ENCODE results near the gene CES4A. TPM values are rescaled to one million over a fixed set of nuclear protein-coding genes. Genes with fewer than 3 reads are reported as not detected.

Gene CES4A
- polyA plus RNA-seq, 1 donor (not counting 4 experiments of a cell fraction or from before 2014, with no cell fraction given): 6.6 TPM

- no peak overlapping the region for H3K4me3 ChIP-seq (ENCODE audit: control insufficient read depth in 2 of 3, extremely low read depth in 1 of 3, insufficient read depth in 2 of 3, low read depth in 1 of 3, low read length in 3 of 3)
Measured at GRCh38 chr16:66996324-66996982, 8.1 kb downstream of the CES4A start.

GRCh38 chr16:66996983-66997358, 8.6 kb downstream of the CES4A start:
- Histone ChIP-seq H3K4me2 (ENCODE audit: control insufficient read depth, extremely low read depth, insufficient read depth, low read depth, low read length) (no peak overlapping the region), H2AFZ (ENCODE audit: control insufficient read depth, low read length) (no peak overlapping the region), H3K27me3 (ENCODE audit: control insufficient read depth, extremely low read depth, insufficient read depth, low read length) (no peaks in the 10 kb centered on the region), H3K4me1 (ENCODE audit: control insufficient read depth, extremely low read depth, insufficient read depth, low read length) (peaks cover 8% of the 10 kb centered on the region), H3K27ac (ENCODE audit: control insufficient read depth, insufficient read depth, low read length) (no peak overlapping the region), H3K4me3 (ENCODE audit: control insufficient read depth in 2 of 3, extremely low read depth in 1 of 3, insufficient read depth in 2 of 3, low read depth in 1 of 3, low read length in 3 of 3) (no peak overlapping the region), H3K9me3 (ENCODE audit: control insufficient read depth, low read depth, low read length) (no peaks in the 10 kb centered on the region), H4K20me1 (ENCODE audit: control insufficient read depth, extremely low read depth, insufficient read depth, low read length) (no peaks in the 10 kb centered on the region), H3K9me1 (ENCODE audit: control insufficient read depth, extremely low read depth, insufficient read depth, low read length) (no peaks in the 10 kb centered on the region), H3K79me2 (ENCODE audit: control insufficient read depth, insufficient read depth, low read length) (no peaks in the 10 kb centered on the region), H3K36me3 (ENCODE audit: control insufficient read depth in 2 of 2, extremely low read depth in 1 of 2, insufficient read depth in 2 of 2, low read length in 2 of 2) (no peaks in the 10 kb centered on the region), H3K9ac (ENCODE audit: control insufficient read depth, extremely low read depth, insufficient read depth, low read length) (no peak overlapping the region)
- DNase-seq (ENCODE audit: low read depth, low spot score) (no peak), FAIRE-seq (no peak)
- dilution Hi-C loops (cut with MboI; ENCODE audit: extremely low pct_ligation_motif_present, low sequenced_read_pairs): no loop called here
- TF ChIP-seq CTCF (optimal IDR thresholded peaks at IDR 0.05 in 1 of 3, IDR thresholded peaks at IDR 0.05 in 1 of 3, conservative IDR thresholded peaks at IDR 0.05 in 1 of 3; ENCODE audit: extremely low read depth in 1 of 3, insufficient read depth in 2 of 3, low read length in 3 of 3) (no peak), EZH2 (IDR thresholded peaks at IDR 0.05; ENCODE audit: low read length) (no peak)

More at GRCh38 chr16:66996324-66996982, 8.1 kb downstream of the CES4A start:
- H3K9me3 ChIP-seq (ENCODE audit: control insufficient read depth, low read depth, low read length): no peaks in the 10 kb centered on the region
- H2AFZ ChIP-seq (ENCODE audit: control insufficient read depth, low read length): no peak overlapping the region
- H3K9ac ChIP-seq (ENCODE audit: control insufficient read depth, extremely low read depth, insufficient read depth, low read length): no peak overlapping the region
- no peak overlapping the region for H3K4me2 ChIP-seq (ENCODE audit: control insufficient read depth, extremely low read depth, insufficient read depth, low read depth, low read length)
- TF ChIP-seq EZH2 (IDR thresholded peaks at IDR 0.05; ENCODE audit: low read length): no peak
- no peak for TF ChIP-seq CTCF (optimal IDR thresholded peaks at IDR 0.05 in 1 of 3, IDR thresholded peaks at IDR 0.05 in 1 of 3, conservative IDR thresholded peaks at IDR 0.05 in 1 of 3; ENCODE audit: extremely low read depth in 1 of 3, insufficient read depth in 2 of 3, low read length in 3 of 3)
- no peaks in the 10 kb centered on the region for H4K20me1 ChIP-seq (ENCODE audit: control insufficient read depth, extremely low read depth, insufficient read depth, low read length)
- dilution Hi-C loops (cut with MboI; ENCODE audit: extremely low pct_ligation_motif_present, low sequenced_read_pairs): no loop called here
- peaks cover 8% of the 10 kb centered on the region for H3K4me1 ChIP-seq (ENCODE audit: control insufficient read depth, extremely low read depth, insufficient read depth, low read length)
- H3K27ac ChIP-seq (ENCODE audit: control insufficient read depth, insufficient read depth, low read length): no peak overlapping the region
- FAIRE-seq (no peak), DNase-seq (ENCODE audit: low read depth, low spot score) (no peak)
- H3K27me3 ChIP-seq (ENCODE audit: control insufficient read depth, extremely low read depth, insufficient read depth, low read length): no peaks in the 10 kb centered on the region
- no peaks in the 10 kb centered on the region for H3K79me2 ChIP-seq (ENCODE audit: control insufficient read depth, insufficient read depth, low read length)
- H3K36me3 ChIP-seq (ENCODE audit: control insufficient read depth in 2 of 2, extremely low read depth in 1 of 2, insufficient read depth in 2 of 2, low read length in 2 of 2): no peaks in the 10 kb centered on the region
- H3K9me1 ChIP-seq (ENCODE audit: control insufficient read depth, extremely low read depth, insufficient read depth, low read length): no peaks in the 10 kb centered on the region
